Heart left ventricle (tissue), 13 donors: ENCODE data around the gene NUDT3.

ENCODE experiments used
- POLR2A ChIP-seq, 2 donors: fragments of 450-650 bp; IDR thresholded peaks; one replicate each; pipeline ENCODE4 v1.6.1; 2017; ENCODE audit warnings: antibody characterized with exemption in 2 of 2, mild to moderate bottlenecking in 2 of 2, moderate library complexity in 2 of 2
- TF ChIP-seq, protein P1 (sequence below), 12 donors: fragments of 200-600 bp; sonication (generic) in 4 of 12; IDR thresholded peaks; one replicate each; pipeline versions ENCODE4 v1.5.0 to v1.8.0; 2018 to 2022; ENCODE audit warnings: antibody characterized with exemption in 12 of 12, mild to moderate bottlenecking in 5 of 12
- donor health status: ischemic (EF 13 %, LVEDD 7.1; RV severe dilation, severe dysfunction).
- donor health status: DM: no; HTN: yes; CAD: no.
- donor health status: DM: no; HTN: no; CAD: no.
- donor health status: ischemic (EF 25% LVEDD 6.9; RV normal size, moderate dysfunction).
- donor health status: ischemic (EF 25% LVEDD 5.7; RV mildly dilated, moderate dysfunction).
- donor health status: ischemic (EF 35%, LVEDD 5.7; RV mildly dilated, moderate dysfunction).
- donor health status: nonischemic (EF 11% LVEDD 7.7; RV severe dilation, severe dysfunction).
- donor health status: DM: yes; HTN: yes; CAD: no.
- donor health status: PGD.
- donor health status: ischemic (EF 29% LVEDD 5.4; RV normal size, mild dysfunction).
- donor health status: nonischemic (EF 23%, LVEDD 6.1; RV moderate dilation, normal function).

GRCh38 chr6:34386316-34387137 is 5.9 kb downstream of the NUDT3 start:
- TF ChIP-seq, protein P1, sequence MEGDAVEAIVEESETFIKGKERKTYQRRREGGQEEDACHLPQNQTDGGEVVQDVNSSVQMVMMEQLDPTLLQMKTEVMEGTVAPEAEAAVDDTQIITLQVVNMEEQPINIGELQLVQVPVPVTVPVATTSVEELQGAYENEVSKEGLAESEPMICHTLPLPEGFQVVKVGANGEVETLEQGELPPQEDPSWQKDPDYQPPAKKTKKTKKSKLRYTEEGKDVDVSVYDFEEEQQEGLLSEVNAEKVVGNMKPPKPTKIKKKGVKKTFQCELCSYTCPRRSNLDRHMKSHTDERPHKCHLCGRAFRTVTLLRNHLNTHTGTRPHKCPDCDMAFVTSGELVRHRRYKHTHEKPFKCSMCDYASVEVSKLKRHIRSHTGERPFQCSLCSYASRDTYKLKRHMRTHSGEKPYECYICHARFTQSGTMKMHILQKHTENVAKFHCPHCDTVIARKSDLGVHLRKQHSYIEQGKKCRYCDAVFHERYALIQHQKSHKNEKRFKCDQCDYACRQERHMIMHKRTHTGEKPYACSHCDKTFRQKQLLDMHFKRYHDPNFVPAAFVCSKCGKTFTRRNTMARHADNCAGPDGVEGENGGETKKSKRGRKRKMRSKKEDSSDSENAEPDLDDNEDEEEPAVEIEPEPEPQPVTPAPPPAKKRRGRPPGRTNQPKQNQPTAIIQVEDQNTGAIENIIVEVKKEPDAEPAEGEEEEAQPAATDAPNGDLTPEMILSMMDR (IDR thresholded peaks at IDR 0.05): no peak
- TF ChIP-seq POLR2A (IDR thresholded peaks at IDR 0.05): no peak
